HFFc6 (cell line): ENCODE data around the gene HECTD3. TPM values are rescaled to one million over a fixed set of nuclear protein-coding genes. Genes with fewer than 3 reads are reported as not detected.

Experiments
- DNase-seq: peaks from one replicate; pipeline ENCODE4 v3.0.0-alpha.2; 2018
- H3K27ac Mint-ChIP-seq: 2 replicates; pipeline ENCODE4 v1.8.0; 2020; ENCODE audit warnings: mild to moderate bottlenecking, mixed read lengths
- H3K27me3 Mint-ChIP-seq: 2 replicates; pipeline ENCODE4 v1.8.0; 2021; ENCODE audit warnings: mild to moderate bottlenecking, moderate library complexity, mixed read lengths; ENCODE audit not compliant: insufficient read depth
- H3K36me3 Mint-ChIP-seq: 2 replicates; pipeline ENCODE4 v1.8.0; 2021; ENCODE audit warnings: low read depth, mixed read lengths
- H3K4me1 Mint-ChIP-seq: 2 replicates; pipeline ENCODE4 v1.8.0; 2020; ENCODE audit warnings: low read depth, mixed read lengths
- H3K4me3 Mint-ChIP-seq: 2 replicates; pipeline ENCODE4 v1.8.0; 2020; ENCODE audit warnings: mild to moderate bottlenecking, moderate library complexity, mixed read lengths
- H3K9me3 Mint-ChIP-seq: 2 replicates; pipeline ENCODE4 v1.8.0; 2020; ENCODE audit warnings: mild to moderate bottlenecking, mixed read lengths
- CTCF ChIP-seq: fragments of 200-600 bp; sonication (generic); IDR thresholded peaks from 2 replicates; pipeline ENCODE4 v1.5.0; 2021; ENCODE audit warnings: antibody characterized with exemption, mild to moderate bottlenecking
- total RNA-seq, 6 experiments: library from RNA; stranded (reverse); fragmentation: NEBNext Ultra II Directional; extraction: Animal tissue kit (Norgen Biotek cat#: 25700); gene quantifications; 2 replicates in 1 of 6; 3 replicates in 5 of 6; pipeline ENCODE4 v1.2.3, GENCODE V29; 2021

The HECTD3 gene
- total RNA-seq, 6 experiments from 2014 or later, result 27.8 to 33.3 (median 31.5) TPM

GRCh38 chr1:45009956-45010854 lies 919 bp downstream of the HECTD3 start:
- Mint-ChIP-seq H3K36me3 (peaks cover 24% of the 10 kb centered on the region), H3K9me3 (no peaks in the 10 kb centered on the region), H3K4me1 (peaks cover 48% of the 10 kb centered on the region), H3K27me3 (no peaks in the 10 kb centered on the region), H3K4me3 (peak overlapping the region; percentile 91), H3K27ac (peak overlapping the region; percentile 24; the same call in 1 of the 2 replicates)
- TF ChIP-seq CTCF, result no peak
- no peak for DNase-seq

GRCh38 chr1:45009296-45009865 lies 1.7 kb downstream of the HECTD3 start:
- DNase-seq, result no peak
- H3K27me3 Mint-ChIP-seq, result no peaks in the 10 kb centered on the region
- H3K36me3 Mint-ChIP-seq, result peaks cover 16% of the 10 kb centered on the region
- H3K4me3 Mint-ChIP-seq, result peak overlapping the region; percentile 91
- no peak for TF ChIP-seq CTCF
- no peaks in the 10 kb centered on the region for H3K9me3 Mint-ChIP-seq
- peaks cover 41% of the 10 kb centered on the region for H3K4me1 Mint-ChIP-seq
- no peak overlapping the region for H3K27ac Mint-ChIP-seq

GRCh38 chr1:45008516-45008915 lies 2.6 kb downstream of the HECTD3 start:
- Mint-ChIP-seq H3K36me3 (peaks cover 13% of the 10 kb centered on the region), H3K27ac (no peak overlapping the region), H3K27me3 (no peaks in the 10 kb centered on the region), H3K4me1 (peaks cover 33% of the 10 kb centered on the region), H3K4me3 (no peak overlapping the region), H3K9me3 (no peaks in the 10 kb centered on the region)
- no peak for DNase-seq
- no peak for TF ChIP-seq CTCF

GRCh38 chr1:45008076-45008475 lies 3.0 kb downstream of the HECTD3 start:
- no peak for TF ChIP-seq CTCF

GRCh38 chr1:45007311-45007710 lies 3.8 kb downstream of the HECTD3 start:
- H3K27me3 Mint-ChIP-seq, result no peaks in the 10 kb centered on the region
- peaks cover 23% of the 10 kb centered on the region for H3K4me1 Mint-ChIP-seq
- DNase-seq, result no peak
- H3K27ac Mint-ChIP-seq, result no peak overlapping the region
- H3K36me3 Mint-ChIP-seq, result peaks cover 20% of the 10 kb centered on the region
- H3K9me3 Mint-ChIP-seq, result no peaks in the 10 kb centered on the region
- no peak for TF ChIP-seq CTCF
- H3K4me3 Mint-ChIP-seq, result no peak overlapping the region

More at GRCh38 chr1:45008076-45008475, 3.0 kb downstream of the HECTD3 start:
- peaks cover 13% of the 10 kb centered on the region for H3K36me3 Mint-ChIP-seq
- H3K4me3 Mint-ChIP-seq, result no peak overlapping the region
- H3K27me3 Mint-ChIP-seq, result no peaks in the 10 kb centered on the region
- no peaks in the 10 kb centered on the region for H3K9me3 Mint-ChIP-seq
- no peak for DNase-seq
- H3K4me1 Mint-ChIP-seq, result peaks cover 28% of the 10 kb centered on the region
- H3K27ac Mint-ChIP-seq, result no peak overlapping the region
